ENCODE data around the gene HSD17B1. TPM values are rescaled to one million over a fixed set of nuclear protein-coding genes. Genes with fewer than 3 reads are reported as not detected.
"Not testable (repeated sequence)": the region's sequence is repeated elsewhere in the genome, so short reads cannot be mapped to it uniquely, and the experiment has no call there.

The HSD17B1 gene
- total RNA-seq, 1 experiment from 2014 or later = under 0.01 TPM

DNA sequence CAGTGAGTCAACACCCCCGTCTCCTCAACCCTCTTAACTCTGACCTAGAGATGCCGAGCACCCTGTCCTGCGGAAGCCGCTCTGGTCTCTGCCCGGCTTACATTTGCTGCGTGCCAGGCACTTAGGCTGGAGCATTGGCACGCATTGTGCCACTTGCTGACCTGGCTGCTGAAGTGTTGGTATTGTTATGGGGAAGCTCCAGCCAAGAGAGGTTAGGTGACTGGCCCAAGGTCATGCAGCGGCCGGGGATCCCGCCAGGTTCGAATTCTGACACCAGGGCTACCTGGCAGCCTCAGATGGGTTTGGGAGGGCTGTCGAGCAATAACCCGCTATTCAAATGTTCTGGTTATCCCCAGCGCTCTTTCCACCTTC lies 5.0 kb upstream of the HSD17B1 start:
- no peak for DNase-seq (ENCODE audit: low read depth)

DNA sequence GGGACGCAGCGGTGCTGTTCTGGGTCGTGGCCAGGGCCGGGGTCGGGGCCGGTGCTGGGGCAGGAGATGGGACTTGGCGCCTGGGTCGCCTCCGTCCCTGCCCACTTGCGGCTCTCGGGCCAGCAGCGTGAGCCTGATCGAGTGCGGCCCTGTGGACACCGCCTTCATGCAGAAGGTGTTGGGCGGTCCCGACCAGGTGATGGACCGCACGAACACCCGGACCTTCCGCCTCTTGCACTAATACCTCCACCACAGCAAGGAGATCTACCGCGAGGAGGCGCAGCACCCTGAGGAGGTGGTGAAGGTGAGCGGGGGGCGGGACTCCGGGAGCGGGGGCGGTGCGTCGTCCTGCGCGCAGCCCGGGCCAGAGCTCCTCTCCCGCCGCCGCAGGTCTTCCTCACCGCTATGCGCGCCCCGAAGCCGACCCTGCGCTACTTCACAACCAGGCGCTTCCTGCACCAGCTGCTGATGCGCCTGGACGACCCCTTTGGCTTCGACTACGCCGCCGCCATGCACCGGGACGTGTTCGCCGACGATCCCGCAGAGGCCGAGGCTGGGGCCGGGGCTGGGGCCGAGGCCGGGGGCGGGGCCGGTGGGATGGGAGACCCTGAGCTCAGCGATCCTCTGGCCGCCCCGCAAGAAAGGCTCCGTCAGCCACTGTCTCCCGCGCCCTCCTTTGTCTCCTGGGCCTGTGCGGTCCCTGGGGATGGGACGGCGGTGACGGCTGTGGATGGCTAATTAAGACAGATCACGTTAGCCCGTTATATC lies 4.5 kb upstream of the HSD17B1 start:
- DNase-seq (ENCODE audit: low read depth) = peak; percentile 82

DNA sequence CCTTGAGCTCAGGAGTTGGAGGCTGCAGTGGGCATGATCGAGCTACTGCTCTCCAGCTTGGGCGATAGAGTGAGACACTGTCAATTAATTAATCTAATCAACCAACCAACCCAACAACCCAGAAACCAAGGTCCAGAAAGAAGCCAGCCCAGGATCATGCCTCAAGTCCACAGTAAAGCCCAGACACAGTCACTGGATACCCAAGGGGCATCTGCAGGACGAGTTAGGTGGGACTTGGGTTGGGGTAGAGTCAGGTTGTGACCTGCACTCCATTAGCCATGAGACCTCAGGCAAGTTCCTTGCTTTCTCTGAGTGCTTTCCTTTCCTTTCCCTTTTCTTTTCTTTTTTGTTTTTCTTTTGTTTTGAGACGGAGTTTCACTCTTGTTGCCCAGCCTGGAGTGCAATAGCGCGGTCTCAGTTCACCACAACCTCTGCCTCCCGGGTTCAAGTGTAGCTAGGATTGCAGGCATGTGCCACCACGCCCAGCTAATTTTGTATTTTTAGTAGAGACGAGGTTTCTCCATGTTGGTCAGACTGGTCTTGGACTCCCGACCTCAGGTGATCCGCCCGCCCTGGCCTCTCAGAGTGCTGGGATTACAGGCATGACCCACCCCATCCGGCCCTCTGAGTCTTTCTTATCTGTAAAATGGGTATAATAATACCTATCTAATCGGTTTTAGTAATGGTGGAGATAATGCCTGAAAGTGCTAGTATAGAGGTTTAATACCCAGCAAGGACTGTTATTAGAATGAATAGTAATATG lies 3.5 kb upstream of the HSD17B1 start:
- DNase-seq (ENCODE audit: low read depth) = no peak

DNA sequence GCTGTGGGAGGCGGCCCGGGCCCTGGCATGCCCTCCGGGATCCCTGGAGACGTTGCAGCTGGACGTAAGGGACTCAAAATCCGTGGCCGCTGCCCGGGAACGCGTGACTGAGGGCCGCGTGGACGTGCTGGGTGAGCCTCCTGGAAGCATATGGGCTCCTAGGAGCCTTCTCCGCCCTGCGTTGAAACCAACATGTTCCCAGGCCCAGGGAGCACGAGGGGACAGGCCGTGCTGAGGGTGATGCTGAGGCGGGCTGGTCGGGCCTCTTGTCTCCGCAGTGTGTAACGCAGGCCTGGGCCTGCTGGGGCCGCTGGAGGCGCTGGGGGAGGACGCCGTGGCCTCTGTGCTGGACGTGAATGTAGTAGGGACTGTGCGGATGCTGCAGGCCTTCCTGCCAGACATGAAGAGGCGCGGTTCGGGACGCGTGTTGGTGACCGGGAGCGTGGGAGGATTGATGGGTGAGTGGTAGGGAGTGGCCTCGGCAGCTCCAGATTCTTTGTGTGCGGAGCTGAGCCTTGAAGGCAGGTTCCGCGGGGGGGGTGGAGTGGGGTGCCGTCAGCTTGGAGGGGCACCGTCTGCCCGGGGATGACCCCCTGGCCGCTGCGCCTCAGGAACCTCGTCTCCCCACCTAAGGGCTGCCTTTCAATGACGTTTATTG lies 567 bp downstream of the HSD17B1 start:
- DNase-seq (ENCODE audit: low read depth) = no peak

DNA sequence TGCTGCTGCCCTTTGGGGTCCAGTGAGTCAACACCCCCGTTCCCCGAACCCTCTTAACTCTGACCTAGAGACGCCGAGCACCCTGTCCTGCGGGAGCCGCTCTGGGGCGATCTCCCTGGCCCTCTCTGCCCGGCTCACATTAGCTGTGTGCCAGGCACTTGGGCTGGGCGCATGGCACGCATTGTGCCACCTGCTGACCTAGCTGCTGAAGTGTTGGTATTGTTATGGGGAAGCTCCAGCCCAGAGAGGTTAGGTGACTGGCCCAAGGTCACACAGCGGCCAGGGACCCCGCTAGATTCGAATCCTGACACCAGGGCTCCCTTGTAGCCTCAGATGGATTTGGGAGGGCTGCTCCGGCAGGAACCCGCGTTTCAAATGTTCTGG lies 1.1 kb downstream of the HSD17B1 start:
- DNase-seq (ENCODE audit: low read depth) = no peak

DNA sequence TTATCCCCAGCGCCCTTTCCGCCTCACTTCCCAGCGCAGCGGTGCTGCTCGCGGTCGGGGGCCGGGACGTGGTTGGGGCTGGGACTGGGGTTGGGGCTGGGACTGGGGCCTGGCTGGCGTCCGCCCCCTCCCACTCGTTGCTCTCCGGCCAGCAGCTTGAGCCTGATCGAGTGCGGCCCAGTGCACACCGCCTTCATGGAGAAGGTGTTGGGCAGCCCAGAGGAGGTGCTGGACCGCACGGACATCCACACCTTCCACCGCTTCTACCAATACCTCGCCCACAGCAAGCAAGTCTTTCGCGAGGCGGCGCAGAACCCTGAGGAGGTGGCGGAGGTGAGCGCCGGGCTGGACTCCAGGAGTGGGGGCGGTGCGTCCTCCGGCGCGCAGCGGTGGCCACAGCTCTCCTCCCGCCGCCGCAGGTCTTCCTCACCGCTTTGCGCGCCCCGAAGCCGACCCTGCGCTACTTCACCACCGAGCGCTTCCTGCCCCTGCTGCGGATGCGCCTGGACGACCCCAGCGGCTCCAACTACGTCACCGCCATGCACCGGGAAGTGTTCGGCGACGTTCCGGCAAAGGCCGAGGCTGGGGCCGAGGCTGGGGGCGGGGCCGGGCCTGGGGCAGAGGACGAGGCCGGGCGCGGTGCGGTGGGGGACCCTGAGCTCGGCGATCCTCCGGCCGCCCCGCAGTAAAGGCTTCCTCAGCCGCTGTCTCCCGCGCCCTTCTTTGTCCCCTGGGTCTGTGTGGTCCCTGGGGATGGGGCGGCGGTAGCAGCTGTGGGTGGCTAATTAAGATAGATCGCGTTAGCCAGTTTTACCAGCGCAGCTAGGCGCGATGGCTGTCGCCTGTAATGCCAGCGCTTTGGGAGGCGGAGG lies 1.8 kb downstream of the HSD17B1 start:
- DNase-seq (ENCODE audit: low read depth) = peak; percentile 87

DNA sequence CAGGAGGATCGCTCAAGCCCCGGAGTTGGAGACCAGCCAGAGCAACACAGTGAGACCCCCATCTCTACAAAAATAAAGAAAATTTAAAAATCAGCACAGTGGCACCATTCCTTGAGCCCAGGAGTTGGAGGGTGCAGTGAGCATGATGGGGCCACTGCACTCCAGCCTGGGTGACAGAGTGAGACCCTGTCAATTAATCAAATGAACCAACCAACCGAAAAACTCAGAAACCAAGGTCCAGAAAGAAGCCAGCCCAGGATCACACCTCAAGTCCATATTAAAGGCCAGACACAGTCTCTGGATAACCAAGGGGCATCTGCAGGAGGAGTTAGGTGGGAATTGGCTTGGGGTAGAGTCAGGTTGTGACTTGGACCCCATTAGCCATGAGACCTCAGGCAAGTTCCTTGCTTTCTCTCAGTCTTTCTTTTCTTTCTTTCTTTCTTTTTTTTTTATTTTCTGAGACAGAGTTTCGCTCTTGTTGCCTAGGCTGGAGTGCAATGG lies 2.4 kb downstream of the HSD17B1 start:
- no peak for DNase-seq (ENCODE audit: low read depth)

DNA sequence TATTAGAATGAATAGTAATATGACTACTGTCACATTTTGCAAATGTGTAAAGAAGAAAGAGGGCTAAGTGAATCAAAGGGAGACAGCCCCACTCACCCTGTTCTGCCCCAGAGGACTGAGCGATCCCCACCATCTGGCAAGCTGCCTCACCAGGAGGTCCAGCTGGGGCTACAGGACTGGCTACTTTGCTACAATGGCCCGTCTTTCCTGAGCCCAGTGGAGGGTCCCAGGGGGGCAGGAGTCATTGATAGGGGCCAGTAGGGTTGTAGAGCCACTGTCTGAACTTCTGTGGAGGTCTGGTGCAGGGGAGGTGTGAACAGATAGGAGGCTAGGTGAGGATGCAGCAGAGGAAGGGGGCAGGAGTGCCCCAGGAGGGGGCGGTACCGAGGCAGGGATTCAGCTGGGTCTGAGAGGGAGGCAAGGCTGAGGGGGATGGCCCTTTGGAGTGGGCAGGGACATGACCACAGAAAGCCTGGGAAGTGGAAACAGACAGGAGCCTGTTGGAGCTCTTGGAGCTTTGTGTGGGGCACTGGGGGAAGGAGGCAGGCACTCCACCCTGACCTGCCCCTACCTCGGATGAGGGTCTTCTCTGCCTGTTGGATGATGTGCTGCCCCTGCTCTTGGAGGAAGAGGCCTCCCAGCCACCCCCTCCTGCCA lies 3.4 kb downstream of the HSD17B1 start:
- DNase-seq (ENCODE audit: low read depth) = not testable (repeated sequence)

DNA sequence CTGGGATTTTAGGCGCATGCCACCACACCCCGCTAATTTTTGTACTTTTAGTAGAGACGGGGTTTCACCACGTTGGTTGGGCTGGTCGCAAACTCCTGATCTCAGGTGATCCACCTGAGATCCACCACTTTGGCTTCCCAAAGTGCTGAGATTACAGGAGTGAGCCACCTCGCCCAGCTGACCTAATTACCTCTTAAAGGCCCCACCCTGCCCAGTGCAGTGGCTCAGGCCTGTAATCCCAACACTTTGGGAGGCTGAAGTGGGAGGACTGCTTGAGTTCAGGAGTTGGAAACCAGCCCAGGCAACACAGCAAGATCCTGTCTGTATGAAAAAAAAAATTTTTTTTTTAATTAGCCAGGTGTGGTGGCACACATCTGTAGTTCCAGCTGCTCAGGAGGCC lies 6.4 kb downstream of the HSD17B1 start:
- no peak for DNase-seq (ENCODE audit: low read depth)

DNA sequence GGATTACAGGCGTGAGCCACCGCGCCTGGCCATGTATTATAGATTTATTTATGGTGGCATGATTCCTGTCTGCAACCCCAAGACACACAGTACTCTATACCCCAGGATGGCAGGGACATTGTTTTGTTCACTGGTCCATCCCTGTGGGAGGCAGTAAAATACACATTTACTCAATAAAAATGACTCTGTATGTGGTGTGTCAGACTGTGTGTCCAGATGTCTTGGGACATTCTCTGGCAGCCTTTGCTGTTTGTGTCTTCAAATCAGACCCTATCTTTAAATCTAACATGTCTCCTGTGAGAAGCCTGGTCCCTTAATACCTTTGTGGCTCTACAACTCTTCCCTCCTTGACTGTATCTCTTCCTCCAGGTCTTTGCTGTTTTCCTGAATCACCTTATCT lies 7.5 kb downstream of the HSD17B1 start:
- no peak for DNase-seq (ENCODE audit: low read depth)

DNA sequence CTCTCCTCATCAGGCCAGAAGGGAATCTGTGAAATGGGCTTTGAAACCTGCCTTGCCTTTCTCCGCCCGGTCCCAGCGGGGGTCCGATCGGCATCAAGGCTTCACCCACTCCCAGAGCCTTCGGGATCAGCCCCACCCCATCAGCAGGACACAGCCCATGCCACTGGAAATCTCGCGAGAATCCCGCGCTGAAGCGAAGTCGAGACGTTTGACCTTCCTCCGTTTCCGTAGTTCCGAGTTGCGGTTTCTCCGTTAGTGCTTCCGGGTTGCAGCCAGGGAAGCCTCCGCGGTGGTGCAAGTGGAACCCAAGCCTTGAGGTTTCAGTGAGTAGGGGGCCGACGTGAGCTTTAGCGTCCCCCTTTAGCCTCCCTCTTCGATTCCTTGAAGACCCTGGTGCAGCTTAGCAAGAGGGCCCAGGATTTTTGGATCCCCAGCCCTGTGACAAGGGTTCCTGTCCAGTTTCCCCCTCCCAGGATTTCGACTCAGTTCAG lies 9.2 kb downstream of the HSD17B1 start, which contains the start of gene COASY:
Gene COASY, plus strand, starts transcription at position 252 of the 491 bp plus-strand sequence. CDS start 475 bp downstream, outside the sequence.
- DNase-seq (ENCODE audit: low read depth) = peak; percentile 95

DNA sequence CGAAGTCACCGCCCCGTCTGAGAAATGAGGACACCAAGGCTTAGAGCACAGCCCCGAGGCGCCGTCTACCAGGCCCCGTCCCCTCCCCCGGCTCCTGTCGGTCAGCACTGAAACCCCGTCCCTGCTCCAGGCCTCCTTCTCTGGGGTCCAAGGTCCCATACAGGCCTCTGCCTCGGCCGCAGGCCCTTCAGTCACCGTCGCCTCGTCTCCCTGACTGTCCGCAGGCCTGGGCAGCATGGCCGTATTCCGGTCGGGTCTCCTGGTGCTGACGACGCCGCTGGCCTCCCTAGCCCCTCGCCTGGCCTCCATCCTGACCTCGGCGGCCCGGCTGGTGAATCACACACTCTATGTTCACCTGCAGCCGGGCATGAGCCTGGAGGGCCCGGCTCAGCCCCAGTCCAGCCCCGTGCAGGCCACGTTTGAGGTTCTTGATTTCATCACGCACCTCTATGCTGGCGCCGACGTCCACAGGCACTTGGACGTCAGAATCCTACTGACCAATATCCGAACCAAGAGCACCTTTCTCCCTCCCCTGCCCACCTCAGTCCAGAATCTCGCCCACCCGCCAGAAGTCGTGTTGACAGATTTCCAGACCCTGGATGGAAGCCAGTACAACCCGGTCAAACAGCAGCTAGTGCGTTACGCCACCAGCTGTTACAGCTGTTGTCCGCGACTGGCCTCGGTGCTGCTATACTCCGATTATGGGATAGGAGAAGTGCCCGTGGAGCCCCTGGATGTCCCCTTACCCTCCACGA lies 9.8 kb downstream of the HSD17B1 start:
- no peak for DNase-seq (ENCODE audit: low read depth)

DNA sequence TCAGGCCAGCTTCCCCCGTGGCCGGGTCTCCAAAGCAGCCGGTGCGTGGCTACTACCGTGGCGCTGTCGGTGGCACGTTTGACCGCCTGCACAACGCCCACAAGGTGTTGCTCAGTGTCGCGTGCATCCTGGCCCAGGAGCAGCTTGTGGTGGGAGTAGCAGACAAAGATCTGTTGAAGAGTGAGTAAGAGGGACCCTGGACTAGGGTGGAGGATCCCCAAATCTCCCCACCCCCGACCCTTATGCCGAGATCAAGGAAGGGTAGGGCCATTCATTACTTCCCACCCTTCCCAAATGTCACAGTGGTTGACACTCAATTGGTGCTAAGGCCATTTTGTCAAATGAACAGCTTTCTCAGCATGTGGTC lies 10.4 kb downstream of the HSD17B1 start:
- DNase-seq (ENCODE audit: low read depth) = no peak

DNA sequence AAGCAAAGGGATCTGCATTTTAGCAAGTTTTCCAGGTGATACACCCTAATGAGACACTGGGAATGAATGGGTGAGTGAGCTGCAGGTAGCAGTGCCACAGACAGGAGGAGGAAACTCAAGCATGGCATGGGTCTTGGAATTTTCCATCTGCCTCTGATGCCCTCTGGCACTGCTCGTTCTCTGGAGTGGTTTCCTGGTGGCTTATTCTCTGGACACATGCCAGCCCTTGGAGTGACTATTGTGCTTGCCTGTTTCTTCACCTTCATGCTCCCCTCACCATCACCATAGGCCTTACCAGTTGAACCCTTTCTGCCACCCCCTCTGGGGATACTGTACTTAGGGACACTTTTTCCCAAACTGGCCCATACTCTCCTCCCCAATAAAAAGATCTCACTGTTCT lies 10.8 kb downstream of the HSD17B1 start:
- DNase-seq (ENCODE audit: low read depth) = no peak

DNA sequence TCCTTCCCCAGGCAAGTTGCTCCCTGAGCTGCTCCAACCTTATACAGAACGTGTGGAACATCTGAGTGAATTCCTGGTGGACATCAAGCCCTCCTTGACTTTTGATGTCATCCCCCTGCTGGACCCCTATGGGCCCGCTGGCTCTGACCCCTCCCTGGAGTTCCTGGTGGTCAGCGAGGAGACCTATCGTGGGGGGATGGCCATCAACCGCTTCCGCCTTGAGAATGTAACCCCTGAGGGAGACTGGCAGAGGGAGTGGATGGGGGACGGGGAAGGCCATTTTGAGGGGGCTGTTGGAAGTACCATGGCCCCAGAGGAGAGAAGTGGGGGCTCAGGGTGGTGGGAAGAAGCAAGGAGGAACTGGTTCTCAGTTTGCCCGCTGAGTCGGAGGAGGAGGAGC lies 11.2 kb downstream of the HSD17B1 start:
- no peak for DNase-seq (ENCODE audit: low read depth)

DNA sequence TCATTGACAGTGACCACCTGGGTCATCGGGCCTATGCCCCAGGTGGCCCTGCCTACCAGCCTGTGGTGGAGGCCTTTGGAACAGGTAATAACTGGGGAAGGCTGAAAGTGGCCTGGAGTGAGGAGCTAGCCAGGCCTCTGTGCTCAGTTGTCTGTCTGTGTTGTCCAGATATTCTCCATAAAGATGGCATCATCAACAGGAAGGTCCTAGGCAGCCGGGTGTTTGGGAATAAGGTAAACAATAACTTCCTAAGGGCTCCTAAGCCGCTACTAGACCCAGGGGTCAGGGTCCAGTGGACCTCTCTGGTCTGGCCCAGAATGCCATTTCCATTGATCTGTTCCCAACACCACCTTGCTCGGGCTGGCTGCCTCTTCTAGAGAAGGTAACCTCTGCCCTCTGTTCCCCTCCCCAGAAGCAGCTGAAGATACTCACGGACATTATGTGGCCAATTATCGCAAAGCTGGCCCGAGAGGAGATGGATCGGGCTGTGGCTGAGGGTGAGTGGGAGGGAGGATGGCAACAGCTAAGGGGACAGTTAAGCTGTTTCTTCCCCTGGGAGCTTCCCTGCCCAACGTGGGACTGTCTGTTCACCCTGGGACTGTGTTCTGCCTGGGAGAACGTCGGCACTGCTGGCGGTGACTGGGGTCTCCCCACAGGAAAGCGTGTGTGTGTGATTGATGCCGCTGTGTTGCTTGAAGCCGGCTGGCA lies 12.2 kb downstream of the HSD17B1 start:
- DNase-seq (ENCODE audit: low read depth) = no peak

DNA sequence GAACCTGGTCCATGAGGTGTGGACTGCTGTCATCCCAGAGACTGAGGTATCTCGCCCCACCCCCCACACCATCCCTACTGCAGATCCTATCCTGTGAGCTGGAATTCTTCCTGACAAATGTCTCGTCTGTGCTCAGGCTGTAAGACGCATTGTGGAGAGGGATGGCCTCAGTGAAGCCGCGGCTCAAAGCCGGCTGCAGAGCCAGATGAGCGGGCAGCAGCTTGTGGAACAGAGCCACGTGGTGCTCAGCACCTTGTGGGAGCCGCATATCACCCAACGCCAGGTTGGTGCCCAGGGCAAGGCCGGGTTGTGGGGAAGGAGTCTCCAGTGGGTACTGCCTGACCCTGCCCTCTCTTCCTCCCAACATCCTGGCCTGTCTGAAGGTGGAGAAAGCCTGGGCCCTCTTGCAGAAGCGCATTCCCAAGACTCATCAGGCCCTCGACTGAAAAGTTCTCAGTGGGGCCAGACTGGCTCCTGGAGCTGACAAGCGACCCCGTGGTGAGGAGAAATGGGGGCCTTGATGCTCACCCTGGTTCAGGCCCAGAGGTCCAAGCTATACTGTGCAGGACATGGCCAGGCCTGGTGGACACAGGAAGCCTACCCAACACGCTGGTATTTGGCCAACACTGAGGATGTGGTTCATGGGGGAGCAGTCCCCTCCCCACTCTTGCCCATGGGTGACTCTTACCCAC lies 12.9 kb downstream of the HSD17B1 start:
- DNase-seq (ENCODE audit: low read depth) = no peak

DNA sequence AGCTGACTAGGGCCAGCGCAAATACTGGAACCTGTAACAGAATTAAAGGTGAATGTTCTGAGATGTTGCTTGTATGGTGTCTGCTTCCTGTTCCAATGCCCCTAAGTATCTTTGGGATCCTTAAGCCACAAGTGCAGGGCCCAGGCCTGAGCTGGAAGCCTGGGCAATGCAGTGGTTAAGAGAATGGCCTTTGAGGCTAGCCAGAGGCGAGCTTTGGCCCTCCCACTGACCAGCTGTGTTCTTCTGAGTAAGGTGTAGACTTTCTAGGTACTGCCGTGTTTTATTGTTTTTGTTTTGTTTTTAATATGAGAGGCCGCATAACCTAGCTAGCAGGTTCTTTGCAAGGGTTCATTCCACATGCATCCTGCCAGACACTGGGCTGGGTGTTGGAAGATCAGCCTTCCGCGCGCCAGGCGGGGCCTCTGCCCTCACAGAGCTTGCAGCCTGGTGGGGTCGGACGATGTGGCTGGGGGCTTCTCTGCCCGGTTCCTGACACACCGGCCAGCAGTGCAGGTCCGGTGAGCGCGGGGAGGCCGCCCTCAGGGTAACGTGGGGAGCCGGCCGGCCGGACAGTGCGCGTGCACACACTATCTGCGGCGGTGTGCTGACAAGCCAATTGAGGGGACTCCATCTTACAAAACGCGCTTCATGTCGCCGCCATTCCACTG lies 13.6 kb downstream of the HSD17B1 start:
- DNase-seq (ENCODE audit: low read depth) = no peak
